Keratinocyte (primary cell): ENCODE data around the gene FGF1. TPM values are rescaled to one million over a fixed set of nuclear protein-coding genes. Genes with fewer than 3 reads are reported as not detected.
A peak's percentile ranks its signal among the peaks of the same experiment; 100 is the strongest.

ENCODE experiments used
- DNase-seq: peaks from one replicate; pipeline ENCODE4 v3.0.0-alpha.2; 2011; ENCODE audit warnings: low read depth, missing footprints, low spot score
- FAIRE-seq: peaks from 2 replicates; lab custom pipeline; 2011; peaks lifted over from hg19 to GRCh38; lab: Jason Lieb, UNC
- H2AFZ ChIP-seq: 2 replicates; pipeline ENCODE4 v1.6.0; 2012; ENCODE audit warnings: low read length, control low read depth, inconsistent platforms; ENCODE audit not compliant: control insufficient read depth
- H3K27ac ChIP-seq: 2 replicates; pipeline ENCODE4 v1.5.1; 2011; ENCODE audit warnings: low read length; ENCODE audit not compliant: control insufficient read depth, insufficient read depth
- H3K27me3 ChIP-seq: 3 replicates; pipeline ENCODE4 v1.6.0; 2011; ENCODE audit warnings: low read length; ENCODE audit not compliant: control insufficient read depth, insufficient read depth; ENCODE audit errors: extremely low read depth
- H3K36me3 ChIP-seq, 2 experiments: 2 replicates in 1 of 2; 3 replicates in 1 of 2; pipeline ENCODE4 v1.5.1; 2011; ENCODE audit warnings: low read length in 2 of 2, mild to moderate bottlenecking in 1 of 2; ENCODE audit not compliant: control insufficient read depth in 2 of 2, insufficient read depth in 2 of 2; ENCODE audit errors: extremely low read depth in 1 of 2
- H3K4me1 ChIP-seq: 3 replicates; pipeline ENCODE4 v1.5.1; 2011; ENCODE audit warnings: low read length; ENCODE audit not compliant: control insufficient read depth, insufficient read depth; ENCODE audit errors: extremely low read depth
- H3K4me2 ChIP-seq: 3 replicates; pipeline ENCODE4 v1.6.0; 2011; ENCODE audit warnings: low read depth, low read length; ENCODE audit not compliant: control insufficient read depth, insufficient read depth; ENCODE audit errors: extremely low read depth
- H3K4me3 ChIP-seq, 3 experiments: fragments of 200-600 bp in 1 of 3; sonication (generic) in 1 of 3; 2 replicates in 2 of 3; 3 replicates in 1 of 3; pipeline ENCODE4 v1.5.1; 2011 to 2016; ENCODE audit warnings: low read length in 3 of 3, mild to moderate bottlenecking in 3 of 3, control low read depth in 2 of 3, inconsistent platforms in 1 of 3, low read depth in 1 of 3, mixed read lengths in 1 of 3, mixed run types in 1 of 3, moderate library complexity in 1 of 3; ENCODE audit not compliant: control insufficient read depth in 2 of 3, insufficient read depth in 2 of 3; ENCODE audit errors: extremely low read depth in 1 of 3
- H3K79me2 ChIP-seq: 2 replicates; pipeline ENCODE4 v1.6.0; 2012; ENCODE audit warnings: low read length; ENCODE audit not compliant: control insufficient read depth, insufficient read depth
- H3K9ac ChIP-seq: 3 replicates; pipeline ENCODE4 v1.6.0; 2011; ENCODE audit warnings: low read length; ENCODE audit not compliant: control insufficient read depth, insufficient read depth; ENCODE audit errors: extremely low read depth
- H3K9me1 ChIP-seq: 3 replicates; pipeline ENCODE4 v1.6.0; 2011; ENCODE audit warnings: low read length; ENCODE audit not compliant: control insufficient read depth, insufficient read depth; ENCODE audit errors: extremely low read depth
- H3K9me3 ChIP-seq: 2 replicates; pipeline ENCODE4 v1.5.1; 2012; ENCODE audit warnings: low read depth, low read length; ENCODE audit not compliant: control insufficient read depth
- H4K20me1 ChIP-seq: 3 replicates; pipeline ENCODE4 v1.6.0; 2011; ENCODE audit warnings: low read length; ENCODE audit not compliant: control insufficient read depth, insufficient read depth; ENCODE audit errors: extremely low read depth
- CTCF ChIP-seq, 3 experiments: IDR thresholded peaks in 1 of 3; conservative IDR thresholded peaks in 1 of 3; optimal IDR thresholded peaks in 1 of 3; 2 replicates in 2 of 3; 3 replicates in 1 of 3; pipeline versions ENCODE3 to v1.5.1; 2011; ENCODE audit warnings: low read length in 3 of 3, mild to moderate bottlenecking in 3 of 3, moderate library complexity in 2 of 3, control low read depth in 1 of 3, inconsistent platforms in 1 of 3; ENCODE audit not compliant: insufficient read depth in 2 of 3; ENCODE audit errors: extremely low read depth in 1 of 3
- EZH2 ChIP-seq: IDR thresholded peaks from one replicate; pipeline ENCODE4 v1.6.1; 2012; ENCODE audit warnings: inconsistent platforms, mild to moderate bottlenecking, low read length, moderate library complexity
- dilution Hi-C: fragments of 300-500 bp; cut with MboI; formaldehyde crosslinking; loops from one replicate; pipeline ENCODE4 v1.7.0; 2020; ENCODE audit warnings: low sequenced_read_pairs; ENCODE audit not compliant: extremely low pct_ligation_motif_present
- polyA plus RNA-seq, 5 experiments: library from polyadenylated mRNA; depleted of rRNA in 3 of 5; stranded (reverse) in 3 of 5; stranded (forward) in 1 of 5; unstranded in 1 of 5; fragments of >200 nt; gene quantifications; 1 replicate in 1 of 5; 2 replicates in 3 of 5; 3 replicates in 1 of 5; pipeline versions ENCODE4 v1.2.1 to v1.2.3, GENCODE V29; 2011 to 2012; ENCODE audit warnings: missing spikeins in 2 of 5, low read depth in 1 of 5, low replicate concordance in 1 of 5

Gene FGF1
- polyA plus RNA-seq, 1 donor (not counting 4 experiments of a cell fraction or from before 2014, with no cell fraction given), result 2.4 TPM

- no peaks in the 10 kb centered on the region for H3K36me3 ChIP-seq
- no peak overlapping the region for H3K9ac ChIP-seq
- H3K4me3 ChIP-seq, result no peak overlapping the region
- dilution Hi-C loops, result no loop called here
- H3K27me3 ChIP-seq, result no peaks in the 10 kb centered on the region
- no peak for TF ChIP-seq EZH2
- TF ChIP-seq CTCF (optimal IDR thresholded peaks at IDR 0.05 in 1 of 3, IDR thresholded peaks at IDR 0.05 in 1 of 3, conservative IDR thresholded peaks at IDR 0.05 in 1 of 3; ENCODE audit: extremely low read depth in 1 of 3, insufficient read depth in 2 of 3, low read length in 3 of 3), result peak; percentile 93 to 99 (median 98)
- no peaks in the 10 kb centered on the region for H3K4me1 ChIP-seq
- no peaks in the 10 kb centered on the region for H3K9me1 ChIP-seq
- no peaks in the 10 kb centered on the region for H3K79me2 ChIP-seq
- DNase-seq, result no peak
- no peaks in the 10 kb centered on the region for H4K20me1 ChIP-seq
- H2AFZ ChIP-seq, result no peak overlapping the region
- peak; percentile 57 for FAIRE-seq
- H3K4me2 ChIP-seq, result no peak overlapping the region
- no peak overlapping the region for H3K27ac ChIP-seq
- no peaks in the 10 kb centered on the region for H3K9me3 ChIP-seq
These were observed 30.3 kb downstream of the FGF1 start for GRCh38 chr5:142655339-142656267.

GRCh38 chr5:142654578-142655058, 31.3 kb downstream of the FGF1 start:
- Histone ChIP-seq H3K27me3 (no peaks in the 10 kb centered on the region), H3K27ac (no peak overlapping the region), H3K79me2 (no peaks in the 10 kb centered on the region), H3K9me1 (no peaks in the 10 kb centered on the region), H3K4me2 (no peak overlapping the region), H2AFZ (no peak overlapping the region), H3K36me3 (no peaks in the 10 kb centered on the region), H3K4me3 (no peak overlapping the region), H3K9me3 (no peaks in the 10 kb centered on the region), H4K20me1 (no peaks in the 10 kb centered on the region), H3K4me1 (no peaks in the 10 kb centered on the region), H3K9ac (no peak overlapping the region)
- FAIRE-seq (no peak), DNase-seq (no peak)
- TF ChIP-seq EZH2 (no peak), CTCF (optimal IDR thresholded peaks at IDR 0.05 in 1 of 3, IDR thresholded peaks at IDR 0.05 in 1 of 3, conservative IDR thresholded peaks at IDR 0.05 in 1 of 3; ENCODE audit: extremely low read depth in 1 of 3, insufficient read depth in 2 of 3, low read length in 3 of 3) (peak in 2 of 3 experiments; percentile 18 to 34)
- dilution Hi-C loops, result no loop called here
